Naive thymus-derived CD4-positive, alpha-beta T cell (primary cell): ENCODE data around the gene ULK1. TPM values are rescaled to one million over a fixed set of nuclear protein-coding genes. Genes with fewer than 3 reads are reported as not detected.

Source experiments
- ATAC-seq: fragments of 150-1000 bp; cut with Tn5 transposase; 2 replicates; pipeline ENCODE4 v1.10.0; 2021; ENCODE audit warnings: mild to moderate bottlenecking, moderate library complexity
- CTCF ChIA-PET: fragments of 350-600 bp; sonication (Branson Sonifier 250); formaldehyde crosslinking; loops from one replicate; lab custom pipeline; 2021; ENCODE audit warnings: antibody characterized with exemption; lab: Charles Lee
- POLR2A ChIA-PET: fragments of 350-600 bp; sonication (Branson Sonifier 250); formaldehyde crosslinking; loops from one replicate; lab custom pipeline; 2021; ENCODE audit warnings: antibody characterized with exemption, inconsistent platforms; lab: Charles Lee
- DNase-seq, 9 donors: peaks; one replicate each; pipeline versions ENCODE4 v3.0.0 to v3.0.0-alpha.2; 2020 to 2022; ENCODE audit warnings: mixed read lengths in 1 of 9
- H3K27ac ChIP-seq: one replicate; pipeline ENCODE4 v1.7.0; 2013; ENCODE audit warnings: mild to moderate bottlenecking, low read depth, low read length, moderate library complexity
- H3K27me3 ChIP-seq, 2 donors: one replicate each; pipeline ENCODE4 v1.7.0; 2013; ENCODE audit warnings: low read length in 2 of 2, mild to moderate bottlenecking in 2 of 2, moderate library complexity in 2 of 2; ENCODE audit not compliant: control insufficient read depth in 2 of 2, insufficient read depth in 2 of 2
- H3K36me3 ChIP-seq, 3 experiments: 1 replicate in 2 of 3; 2 replicates in 1 of 3; pipeline ENCODE4 v1.7.0; 2013; ENCODE audit warnings: low read length in 3 of 3, mild to moderate bottlenecking in 3 of 3, moderate library complexity in 1 of 3; ENCODE audit not compliant: insufficient read depth in 3 of 3, control insufficient read depth in 2 of 3
- H3K4me1 ChIP-seq, 2 donors: one replicate each; pipeline ENCODE4 v1.7.0; 2013; ENCODE audit warnings: low read length in 2 of 2, mild to moderate bottlenecking in 2 of 2, moderate library complexity in 1 of 2; ENCODE audit not compliant: control insufficient read depth in 2 of 2, insufficient read depth in 2 of 2
- H3K4me3 ChIP-seq: 2 replicates; pipeline ENCODE4 v1.7.0; 2013; ENCODE audit warnings: mild to moderate bottlenecking, low read length
- H3K9me3 ChIP-seq, 3 experiments: 1 replicate in 2 of 3; 2 replicates in 1 of 3; pipeline ENCODE4 v1.7.0; 2013; ENCODE audit warnings: low read length in 3 of 3; ENCODE audit not compliant: control insufficient read depth in 2 of 3
- H3K27ac Mint-ChIP-seq, 9 donors: one replicate each; pipeline ENCODE4 v1.8.0; 2020 to 2022; ENCODE audit warnings: mixed read lengths in 9 of 9, mild to moderate bottlenecking in 8 of 9, moderate library complexity in 5 of 9, inconsistent platforms in 2 of 9
- H3K27me3 Mint-ChIP-seq, 5 donors: one replicate each; pipeline ENCODE4 v1.8.0; 2021 to 2022; ENCODE audit warnings: mixed read lengths in 5 of 5, mild to moderate bottlenecking in 1 of 5
- H3K36me3 Mint-ChIP-seq, 5 donors: one replicate each; pipeline ENCODE4 v1.8.0; 2020 to 2022; ENCODE audit warnings: mixed read lengths in 5 of 5, mild to moderate bottlenecking in 3 of 5, inconsistent platforms in 1 of 5
- H3K4me1 Mint-ChIP-seq, 7 donors: one replicate each; pipeline ENCODE4 v1.8.0; 2020 to 2022; ENCODE audit warnings: mixed read lengths in 7 of 7, mild to moderate bottlenecking in 3 of 7, inconsistent platforms in 1 of 7
- H3K4me3 Mint-ChIP-seq, 10 donors: one replicate each; pipeline ENCODE4 v1.8.0; 2020 to 2022; ENCODE audit warnings: mild to moderate bottlenecking in 10 of 10, mixed read lengths in 10 of 10, moderate library complexity in 6 of 10, inconsistent platforms in 2 of 10
- H3K9me3 Mint-ChIP-seq, 11 donors: one replicate each; pipeline ENCODE4 v1.8.0; 2020 to 2022; ENCODE audit warnings: mixed read lengths in 11 of 11, mild to moderate bottlenecking in 4 of 11, inconsistent platforms in 1 of 11, moderate library complexity in 1 of 11
- intact Hi-C, 2 donors: fragments of 100-400 bp; cut with micrococcal nuclease; formaldehyde crosslinking; loops; one replicate each; pipeline ENCODE4 v1.15.1; 2023
- polyA plus RNA-seq, 2 donors: library from polyadenylated mRNA; unstranded; fragments of 300-500 nt; fragmentation: Illumina TruSeq; gene quantifications; one replicate each; pipeline ENCODE4 v1.2.3, GENCODE V29; 2021
- total RNA-seq, 6 experiments: library from RNA in 5 of 6; stranded (reverse) in 5 of 6; gene quantifications; 1 replicate in 5 of 6; 2 replicates in 1 of 6; pipeline ENCODE4 v1.2.3 and lab custom pipeline; 2021 to 2026

ULK1 gene
- total and polyA plus RNA-seq, 7 experiments from 2014 or later, result 0.28 to 109 (median 36.3) TPM

- Mint-ChIP-seq H3K9me3 (no peaks in the 10 kb centered on the region), H3K4me1 (peaks cover 10 to 53% (median 38%) of the 10 kb centered on the region in 7 donors), H3K27me3 (no peaks in the 10 kb centered on the region), H3K36me3 (no peaks in the 10 kb centered on the region), H3K4me3 (peak overlapping the region in 1 of 10 donors; percentile 56), H3K27ac (peak overlapping the region in 1 of 9 donors; percentile 65)
- H3K4me1 ChIP-seq, result peaks cover 0 to 12% of the 10 kb centered on the region in 2 donors
- H3K9me3 ChIP-seq, result no peaks in the 10 kb centered on the region
- POLR2A ChIA-PET, result no interaction called here
- CTCF ChIA-PET, result no interaction called here
- DNase-seq (no peak), ATAC-seq (peak; percentile 2)
- H3K4me3 ChIP-seq, result no peak overlapping the region
- no peaks in the 10 kb centered on the region for H3K27me3 ChIP-seq
- intact Hi-C loops, result no loop called here
- peaks cover 0 to 4% (median 0%) of the 10 kb centered on the region in 3 experiments for H3K36me3 ChIP-seq
- H3K27ac ChIP-seq, result no peak overlapping the region
Observed at GRCh38 chr12:131901431-131902331, 7.3 kb downstream of the ULK1 start.

DNA sequence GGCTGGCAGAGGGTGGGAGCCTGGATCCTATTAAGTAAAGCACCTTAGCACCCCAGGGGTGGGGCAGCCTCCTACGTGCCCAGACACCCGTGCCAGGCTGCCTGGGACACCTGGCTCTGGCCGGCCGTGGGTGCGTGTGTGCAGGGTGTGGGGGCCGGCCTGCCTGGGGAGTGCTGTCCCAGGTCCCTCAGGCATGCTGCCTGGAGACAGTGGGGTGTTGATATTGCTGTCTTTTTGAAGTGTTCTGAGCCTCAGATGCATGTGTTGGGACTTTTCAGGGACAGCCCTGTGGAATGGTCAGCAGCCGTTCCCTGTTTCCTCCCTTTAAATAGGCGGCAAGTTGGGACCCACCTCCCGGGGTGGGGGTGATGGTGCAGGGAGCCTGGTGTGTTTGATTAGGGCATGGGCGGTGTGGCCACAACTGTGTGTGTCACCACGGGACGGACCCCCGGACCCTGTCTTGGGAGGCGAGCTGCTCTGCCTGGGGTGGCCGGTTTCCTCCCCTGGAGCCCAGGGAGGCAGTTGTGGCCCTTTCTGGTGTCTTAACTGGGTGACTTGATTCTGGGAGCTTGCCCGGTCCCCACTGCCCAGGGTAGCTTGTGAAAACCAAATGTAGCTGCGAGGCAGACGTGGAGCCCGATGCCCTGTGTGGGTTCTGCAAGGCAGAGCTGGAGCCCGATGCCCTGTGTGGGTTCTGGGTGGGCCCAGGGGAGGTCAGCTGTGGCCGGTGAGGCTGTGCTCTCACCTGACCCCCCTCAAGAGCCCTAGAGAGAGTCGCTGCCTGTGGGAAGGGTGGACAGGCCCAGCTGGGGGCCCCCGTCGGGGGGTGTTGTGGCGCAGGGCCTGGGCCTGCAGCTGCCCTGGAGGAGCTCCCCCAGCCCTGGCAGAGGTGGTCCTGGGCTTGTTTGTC lies 8.2 kb downstream of the ULK1 start:
- DNase-seq, result no peak

DNA sequence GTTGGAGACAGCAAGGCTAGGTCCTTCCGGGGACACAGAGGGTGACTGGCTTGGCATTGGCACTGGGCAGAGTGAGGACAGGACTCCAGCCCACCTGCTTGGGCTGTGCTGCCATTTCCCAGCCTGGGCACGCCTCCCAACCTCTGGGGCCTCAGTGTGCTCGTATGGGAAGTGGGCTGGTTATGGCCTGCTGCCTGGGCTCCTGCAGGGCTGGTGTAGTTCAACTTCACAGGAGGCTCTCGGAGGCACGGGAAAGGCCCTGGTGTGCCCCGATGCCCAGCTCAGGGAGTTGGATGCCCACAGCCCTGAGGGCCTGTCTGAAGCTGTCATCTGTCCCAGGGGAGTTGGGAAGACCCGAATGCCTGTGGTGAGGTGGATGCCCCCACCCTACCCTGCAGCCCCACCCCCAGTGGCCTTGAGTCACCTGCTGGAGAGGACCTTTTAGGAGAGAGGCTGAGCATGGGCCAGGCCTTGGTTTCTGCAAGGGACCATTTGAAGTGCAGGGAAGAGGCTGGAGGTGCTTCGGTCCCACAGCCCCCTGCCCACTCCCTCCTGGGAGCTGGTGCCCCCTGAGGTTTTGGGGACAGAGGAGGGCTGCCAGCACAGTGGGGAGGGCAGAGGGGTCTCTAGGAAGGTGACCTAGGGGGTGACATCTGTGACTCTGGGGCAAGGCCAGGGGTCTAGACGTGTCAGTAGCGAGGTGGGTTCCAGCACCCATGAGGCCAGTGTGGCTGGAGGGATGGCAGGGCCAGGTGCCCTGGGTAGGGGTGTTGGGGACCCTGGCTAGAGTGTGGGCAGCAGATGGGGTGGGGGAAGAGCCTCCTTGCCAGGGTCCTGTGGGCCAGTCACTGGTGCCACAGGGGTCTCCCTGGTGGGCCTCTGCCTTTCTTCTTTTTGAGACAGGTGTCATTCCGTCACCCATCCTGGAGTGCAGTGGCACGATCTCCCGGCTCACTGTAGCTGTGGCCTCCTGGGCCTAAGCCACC lies 9.1 kb downstream of the ULK1 start:
- H3K27me3 ChIP-seq, result no peaks in the 10 kb centered on the region
- intact Hi-C loops, result no loop called here

More for the DNA sequence above, 8.2 kb downstream of the ULK1 start:
- no peak overlapping the region for H3K27ac Mint-ChIP-seq
- no peak overlapping the region for H3K27ac ChIP-seq
- H3K36me3 Mint-ChIP-seq, result no peaks in the 10 kb centered on the region
- no peaks in the 10 kb centered on the region for H3K27me3 ChIP-seq
- H3K27me3 Mint-ChIP-seq, result no peaks in the 10 kb centered on the region
- no peak overlapping the region for H3K4me3 ChIP-seq
- peaks cover 0 to 6% (median 0%) of the 10 kb centered on the region in 3 experiments for H3K36me3 ChIP-seq
- H3K9me3 ChIP-seq, result no peaks in the 10 kb centered on the region
- CTCF ChIA-PET, result no interaction called here
- H3K4me1 ChIP-seq, result peaks cover 0 to 6% of the 10 kb centered on the region in 2 donors
- peaks cover 4 to 44% (median 29%) of the 10 kb centered on the region in 7 donors for H3K4me1 Mint-ChIP-seq
- no peaks in the 10 kb centered on the region for H3K9me3 Mint-ChIP-seq
- peak; percentile 8 for ATAC-seq
- no peak overlapping the region for H3K4me3 Mint-ChIP-seq
- POLR2A ChIA-PET, result no interaction called here
- intact Hi-C loops, result no loop called here

GRCh38 chr12:131904346-131904745 lies 9.9 kb downstream of the ULK1 start:
- ChIA-PET CTCF (interaction anchor here (0.6 kb wide), 1 partner anchor 20 kb away, joined by 4 read pairs; no protein-coding TSS in a partner anchor), POLR2A (no interaction called here)
- ATAC-seq (no peak), DNase-seq (no peak)
- Histone ChIP-seq H3K4me3 (no peak overlapping the region), H3K36me3 (peaks cover 0 to 17% (median 0%) of the 10 kb centered on the region in 3 experiments), H3K27ac (no peak overlapping the region), H3K27me3 (no peaks in the 10 kb centered on the region), H3K4me1 (peaks cover 0 to 6% of the 10 kb centered on the region in 2 donors), H3K9me3 (no peaks in the 10 kb centered on the region)
- peak overlapping the region in 1 of 9 donors; percentile 78 for H3K27ac Mint-ChIP-seq
- no peaks in the 10 kb centered on the region for H3K27me3 Mint-ChIP-seq
- intact Hi-C loops, result no loop called here
- no peaks in the 10 kb centered on the region for H3K36me3 Mint-ChIP-seq
- peak overlapping the region in 1 of 10 donors; percentile 44 for H3K4me3 Mint-ChIP-seq
- no peaks in the 10 kb centered on the region for H3K9me3 Mint-ChIP-seq
- peaks cover 4 to 35% (median 22%) of the 10 kb centered on the region in 7 donors for H3K4me1 Mint-ChIP-seq

More for the DNA sequence above, 9.1 kb downstream of the ULK1 start:
- CTCF ChIA-PET, result no interaction called here
- no peak for DNase-seq
- no peaks in the 10 kb centered on the region for H3K9me3 Mint-ChIP-seq
- H3K4me1 ChIP-seq, result peaks cover 0 to 6% of the 10 kb centered on the region in 2 donors
- H3K36me3 ChIP-seq, result peaks cover 0 to 12% (median 0%) of the 10 kb centered on the region in 3 experiments
- H3K4me3 Mint-ChIP-seq, result peak overlapping the region in 1 of 10 donors; percentile 51
- POLR2A ChIA-PET, result no interaction called here
- peaks cover 4 to 35% (median 22%) of the 10 kb centered on the region in 7 donors for H3K4me1 Mint-ChIP-seq
- no peaks in the 10 kb centered on the region for H3K36me3 Mint-ChIP-seq
- ATAC-seq, result no peak
- no peaks in the 10 kb centered on the region for H3K27me3 Mint-ChIP-seq
- no peaks in the 10 kb centered on the region for H3K9me3 ChIP-seq
- no peak overlapping the region for H3K4me3 ChIP-seq
- no peak overlapping the region for H3K27ac ChIP-seq
- H3K27ac Mint-ChIP-seq, result peak overlapping the region in 1 of 9 donors; percentile 47

- H3K27me3 Mint-ChIP-seq, result no peaks in the 10 kb centered on the region
- ATAC-seq (no peak), DNase-seq (no peak)
- Histone ChIP-seq H3K4me1 (peaks cover 0 to 6% of the 10 kb centered on the region in 2 donors), H3K27ac (peak overlapping the region; percentile 21), H3K27me3 (no peaks in the 10 kb centered on the region), H3K36me3 (peaks cover 0 to 25% (median 0%) of the 10 kb centered on the region in 3 experiments), H3K9me3 (no peaks in the 10 kb centered on the region), H3K4me3 (no peak overlapping the region)
- no peaks in the 10 kb centered on the region for H3K36me3 Mint-ChIP-seq
- H3K27ac Mint-ChIP-seq, result peak overlapping the region in 2 of 9 donors; percentile 65 to 67
- intact Hi-C loops, result no loop called here
- H3K4me1 Mint-ChIP-seq, result peaks cover 4 to 30% (median 19%) of the 10 kb centered on the region in 7 donors
- CTCF ChIA-PET, result no interaction called here
- POLR2A ChIA-PET, result no interaction called here
- H3K9me3 Mint-ChIP-seq, result no peaks in the 10 kb centered on the region
- peak overlapping the region in 2 of 10 donors; percentile 16 to 44 for H3K4me3 Mint-ChIP-seq
Observed at GRCh38 chr12:131905081-131905629, 10.7 kb downstream of the ULK1 start.
